Hematopoietic multipotent progenitor cell treated with erythropoietin and hydrocortisone succinate and interleukin-3 and kit ligand, for 4 days (in vitro differentiated cells): ENCODE data around the gene TEKTIP1.
A peak's percentile ranks its signal among the peaks of the same experiment; 100 is the strongest.

Experiments used
- DNase-seq: peaks from one replicate; pipeline ENCODE4 v3.0.0-alpha.2; 2015

The TEKTIP1 gene

GRCh38 chr19:3538965-3539755, at the start of gene TEKTIP1:
Gene TEKTIP1 (plus strand): TSS chr19:3539174. CDS start chr19:3539178, 4 bp downstream.
- no peak for DNase-seq

- no peak for DNase-seq
Observed at GRCh38 chr19:3491396-3492119, 47.4 kb upstream of the TEKTIP1 start.

DNA sequence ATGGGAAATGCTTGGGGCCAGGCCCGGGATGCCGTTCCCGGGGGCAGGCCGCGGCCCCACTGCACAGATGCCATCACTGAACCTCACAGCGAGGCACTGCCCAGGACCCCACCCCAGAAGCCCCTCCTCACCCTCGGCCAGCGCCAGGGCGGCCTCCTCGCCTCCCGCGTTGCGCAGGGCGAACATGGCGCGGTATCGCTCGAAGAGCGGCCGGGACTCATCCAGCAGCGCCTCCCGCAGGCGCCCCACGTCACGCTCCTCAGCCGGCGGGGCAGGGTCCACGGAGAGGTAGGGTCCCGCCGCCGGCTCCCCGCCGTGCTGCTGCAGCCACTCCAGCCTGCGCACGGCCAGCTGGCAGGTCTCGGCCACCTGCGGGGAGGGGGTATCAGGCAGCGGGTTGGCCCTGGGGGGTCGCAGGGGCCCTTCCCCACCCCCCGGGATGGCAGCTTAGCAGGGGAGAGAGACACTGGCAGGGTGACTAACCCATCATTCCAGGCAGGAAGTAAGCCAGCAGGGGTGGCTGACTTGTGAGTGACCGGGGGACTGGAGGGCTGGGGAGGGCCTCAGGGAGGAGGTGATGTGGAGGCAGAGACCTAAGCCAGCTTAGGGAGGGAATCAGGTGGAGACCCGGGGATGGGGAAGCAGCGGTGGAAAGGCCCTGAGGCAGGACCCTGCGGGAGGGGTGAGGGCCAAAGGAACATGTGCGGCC, 46.7 kb upstream of the TEKTIP1 start:
- no peak for DNase-seq

- no peak for DNase-seq
Observed at GRCh38 chr19:3492919-3493318, 46.1 kb upstream of the TEKTIP1 start.

DNA sequence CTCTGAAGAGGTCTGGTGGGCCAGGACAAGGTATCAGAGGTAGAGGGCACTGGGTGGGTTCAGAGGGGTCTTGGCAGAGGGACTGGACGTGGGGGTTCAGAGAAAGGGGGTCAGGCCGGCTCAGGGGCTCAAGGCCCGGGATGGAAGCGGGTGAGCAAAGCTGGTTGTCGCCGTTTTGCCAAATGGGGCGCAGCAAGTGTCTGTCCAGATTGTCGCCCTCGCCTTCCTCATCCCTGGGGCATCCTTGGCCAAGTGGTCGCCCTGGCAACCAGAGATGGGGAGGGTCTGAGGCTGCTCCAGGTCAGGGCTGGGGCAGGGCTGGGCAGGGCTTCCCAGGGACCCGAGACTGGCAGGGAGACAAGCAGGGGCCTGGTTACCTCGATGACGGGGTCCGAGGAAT, 45.3 kb upstream of the TEKTIP1 start:
- DNase-seq = no peak

GRCh38 chr19:3494051-3494450, 44.9 kb upstream of the TEKTIP1 start:
- DNase-seq = no peak

GRCh38 chr19:3494559-3494958, 44.4 kb upstream of the TEKTIP1 start:
- DNase-seq = no peak

DNA sequence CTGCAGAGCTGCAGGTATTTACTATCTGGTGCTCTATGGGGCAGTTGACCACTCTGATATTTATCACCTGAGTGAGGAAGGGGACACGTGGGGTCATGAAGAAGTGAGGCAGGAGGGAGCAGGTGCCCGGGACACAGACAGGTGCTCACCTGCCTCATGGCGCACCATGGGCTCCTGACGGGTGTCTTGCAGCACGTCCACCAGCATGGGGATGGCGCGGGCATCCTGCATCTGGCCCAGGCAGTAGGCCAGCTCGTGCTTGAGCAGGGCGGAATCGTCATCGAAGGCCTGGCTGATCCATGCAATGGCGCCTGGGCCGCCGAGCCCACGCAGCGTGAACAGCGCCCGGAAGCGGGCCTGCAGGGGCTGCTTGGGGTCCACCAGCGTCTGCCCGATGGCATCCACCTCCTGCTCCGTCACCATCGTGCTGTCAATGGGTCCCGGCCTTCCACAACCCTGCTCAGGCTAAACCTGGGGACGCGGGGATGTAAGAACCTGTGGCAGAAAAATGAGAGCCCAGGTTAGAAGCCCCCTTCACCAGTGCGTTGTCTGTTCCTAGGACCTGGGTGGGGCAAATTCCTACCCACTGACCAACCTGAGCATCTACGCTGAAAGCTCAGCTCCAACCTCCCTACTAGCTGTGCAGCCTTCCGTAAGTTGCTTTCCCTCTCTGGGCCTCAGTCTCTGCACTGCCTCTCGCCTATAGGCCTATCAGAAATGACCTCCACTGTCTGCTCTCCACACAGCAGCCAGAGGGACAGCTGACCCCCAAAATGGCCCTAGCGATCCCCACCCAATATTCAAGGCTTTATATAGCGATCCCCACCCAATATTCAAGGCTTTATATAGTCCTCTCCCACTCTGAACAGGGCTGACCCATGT, 42.3 kb upstream of the TEKTIP1 start:
- no peak for DNase-seq

- no peak for DNase-seq
Observed at GRCh38 chr19:3497757-3498520, 41.0 kb upstream of the TEKTIP1 start.

- DNase-seq = no peak
Observed at GRCh38 chr19:3499738-3500428, 39.1 kb upstream of the TEKTIP1 start.

DNA sequence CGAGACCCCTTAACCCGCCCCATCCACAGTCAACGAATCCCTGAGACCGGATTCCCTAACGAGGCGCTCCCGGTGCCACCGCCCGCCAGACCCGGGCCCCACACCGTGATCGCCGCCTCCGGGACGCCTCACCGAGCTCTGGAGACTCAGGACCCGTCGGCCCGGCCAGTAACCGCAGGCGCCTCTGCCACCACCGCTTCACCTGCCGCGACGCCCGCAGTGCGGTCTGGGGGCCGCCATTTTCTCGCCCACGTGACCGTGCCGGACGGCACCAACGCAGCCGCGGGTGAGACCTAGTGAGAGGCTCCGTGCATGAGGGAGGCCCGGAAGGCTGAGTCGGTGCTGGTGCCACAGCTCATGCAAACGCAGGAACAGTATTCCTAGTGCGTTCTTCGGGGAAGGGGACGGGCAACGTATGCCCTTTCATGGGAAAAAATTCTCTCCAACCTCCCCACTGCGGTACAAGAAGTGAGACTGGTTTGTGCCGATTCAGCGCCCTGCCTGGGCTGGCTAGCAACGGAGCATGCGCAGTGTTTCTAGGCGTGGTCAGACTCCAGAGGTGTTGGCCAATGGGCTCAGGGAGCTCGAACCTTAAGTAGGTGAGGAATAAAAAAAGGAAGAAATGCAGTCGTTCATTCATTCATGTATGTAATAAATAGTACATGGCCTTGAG, 38.4 kb upstream of the TEKTIP1 start, which contains the start of gene DOHH:
Gene DOHH, minus strand, starts transcription at position 246 of the 673 bp plus-strand sequence. CDS start 3,860 bp downstream, outside the sequence.
- DNase-seq = peak; percentile 99

DNA sequence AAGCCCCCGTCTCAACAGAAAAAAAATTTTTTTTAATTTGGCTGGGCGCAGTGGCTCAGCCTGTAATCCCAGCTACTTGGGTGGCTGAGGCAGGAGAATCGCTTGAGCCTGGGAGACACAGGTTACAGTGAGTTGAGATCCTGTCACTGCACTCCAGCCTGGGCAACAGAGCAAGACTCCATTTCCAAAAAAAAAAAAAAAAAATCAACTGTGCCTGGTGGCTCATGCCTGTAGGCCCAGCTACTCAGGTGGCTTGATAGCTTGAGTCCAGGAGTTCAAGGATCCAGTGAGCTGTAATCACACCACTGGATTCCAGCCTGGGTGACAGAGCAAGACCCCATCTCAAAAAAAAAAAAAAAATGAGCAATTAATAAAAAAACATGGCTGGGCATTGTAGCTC, 37.2 kb upstream of the TEKTIP1 start:
- no peak for DNase-seq

GRCh38 chr19:3503036-3503572, 35.9 kb upstream of the TEKTIP1 start:
- DNase-seq = peak; percentile 42

- peak; percentile 30 for DNase-seq
Observed at GRCh38 chr19:3504735-3505134, 34.2 kb upstream of the TEKTIP1 start.

- peak; percentile 99 for DNase-seq
Observed at GRCh38 chr19:3505598-3506383, 33.2 kb upstream of the TEKTIP1 start, which contains the start of gene FZR1. Gene FZR1 (plus strand): TSS chr19:3506311. CDS start chr19:3522990, 16,679 bp downstream.

- DNase-seq = peak; percentile 47
Observed at GRCh38 chr19:3506384-3507340, 32.3 kb upstream of the TEKTIP1 start.

GRCh38 chr19:3507371-3508120, 31.4 kb upstream of the TEKTIP1 start:
- no peak for DNase-seq
